Measurements from ENCODE around the gene AIP. TPM values are rescaled to one million over a fixed set of nuclear protein-coding genes. Genes with fewer than 3 reads are reported as not detected.
A peak's percentile ranks its signal among the peaks of the same experiment; 100 is the strongest.

AIP gene
- total and polyA plus RNA-seq, 2 donors (not counting 1 experiment from before 2014, with no cell fraction given): 127 to 205 TPM

- no peak overlapping the region for H3K4me3 ChIP-seq (ENCODE audit: control extremely low read depth in 1 of 5, extremely low read depth in 1 of 5, insufficient read depth in 1 of 5, low read depth in 2 of 5, low read length in 4 of 5)
- peak overlapping the region; percentile 92 for H3K27ac Mint-ChIP-seq
- no peak overlapping the region for H2AFZ ChIP-seq (ENCODE audit: insufficient read depth, low read depth, low read length, poor library complexity, severe bottlenecking)
- CTCF ChIA-PET: interaction anchor here (2.3 kb wide), 1 partner anchor 19 kb away, joined by 7 read pairs; the partner anchor contains the start of gene PTPRCAP
- no peak for ATAC-seq (ENCODE audit: low read depth)
- no peaks in the 10 kb centered on the region for H3K9me3 Mint-ChIP-seq (ENCODE audit: insufficient read depth)
- DNase-seq: no peak
- H3K27me3 Mint-ChIP-seq: no peaks in the 10 kb centered on the region
- peaks cover 48 to 88% of the 10 kb centered on the region in 2 donors for H3K4me1 ChIP-seq (ENCODE audit: control insufficient read depth in 2 of 2, insufficient read depth in 2 of 2, low read length in 2 of 2)
- H3K9me3 ChIP-seq (ENCODE audit: control extremely low read depth in 1 of 3, control insufficient read depth in 2 of 3, insufficient read depth in 1 of 3, low read length in 2 of 3): peaks cover 0 to 3% (median 0%) of the 10 kb centered on the region in 3 donors
- H3K27ac ChIP-seq (ENCODE audit: low read length in 2 of 2): no peak overlapping the region
- H4K20me1 ChIP-seq (ENCODE audit: control insufficient read depth, insufficient read depth, low read length, poor library complexity, severe bottlenecking): no peaks in the 10 kb centered on the region
- POLR2A ChIA-PET: interaction anchor here (1.0 to 6.0 kb wide), 5 partner anchors 9 to 19 kb away, joined by 4 to 98 read pairs (median 7); partner anchors contain the start of gene PTPRCAP
- no peak overlapping the region for H3K4me3 Mint-ChIP-seq
- no peak overlapping the region for H3K4me2 ChIP-seq (replicated peaks; ENCODE audit: low read depth, low read length, poor library complexity, severe bottlenecking)
- peaks cover 61% of the 10 kb centered on the region for H3K79me2 ChIP-seq (ENCODE audit: control insufficient read depth, insufficient read depth, low read length)
- TF ChIP-seq EZH2 (IDR thresholded peaks at IDR 0.05; ENCODE audit: borderline replicate concordance, insufficient read depth, low read depth, low read length, poor library complexity, severe bottlenecking): no peak
- no peak for TF ChIP-seq CTCF (IDR thresholded peaks at IDR 0.05)
- no peak overlapping the region for H3K9ac ChIP-seq (ENCODE audit: low read length)
- peaks cover 44% of the 10 kb centered on the region for H3K4me1 Mint-ChIP-seq
- no peaks in the 10 kb centered on the region for H3K36me3 ChIP-seq (replicated peaks in 1 of 2; ENCODE audit: control extremely low read depth in 1 of 2, control insufficient read depth in 1 of 2, extremely low read depth in 1 of 2, insufficient read depth in 2 of 2, low read length in 1 of 2)
- WGBS (ENCODE audit: insufficient coverage): 96% methylated on average over 22 of the region's 25 CpGs
- no peaks in the 10 kb centered on the region for H3K27me3 ChIP-seq (replicated peaks in 1 of 4; ENCODE audit: control extremely low read depth in 1 of 4, control insufficient read depth in 3 of 4, insufficient read depth in 4 of 4, low read length in 3 of 4)
- intact Hi-C loops (cut with micrococcal nuclease): no loop called here
Observed at GRCh38 chr11:67456068-67456705, 26.6 kb upstream of the AIP start.

GRCh38 chr11:67457453-67457852, 25.4 kb upstream of the AIP start:
- DNase-seq (no peak), ATAC-seq (ENCODE audit: low read depth) (no peak)
- no peaks in the 10 kb centered on the region for H3K36me3 ChIP-seq (replicated peaks in 1 of 2; ENCODE audit: control extremely low read depth in 1 of 2, control insufficient read depth in 1 of 2, extremely low read depth in 1 of 2, insufficient read depth in 2 of 2, low read length in 1 of 2)
- H3K9me3 ChIP-seq (ENCODE audit: control extremely low read depth in 1 of 3, control insufficient read depth in 2 of 3, insufficient read depth in 1 of 3, low read length in 2 of 3): peaks cover 0 to 3% (median 0%) of the 10 kb centered on the region in 3 donors
- H3K4me2 ChIP-seq (replicated peaks; ENCODE audit: low read depth, low read length, poor library complexity, severe bottlenecking): no peak overlapping the region
- intact Hi-C loops (cut with micrococcal nuclease): no loop called here
- no peak overlapping the region for H3K9ac ChIP-seq (ENCODE audit: low read length)
- peaks cover 52% of the 10 kb centered on the region for H3K79me2 ChIP-seq (ENCODE audit: control insufficient read depth, insufficient read depth, low read length)
- 95% methylated on average over 11 of the region's 12 CpGs for WGBS (ENCODE audit: insufficient coverage)
- H2AFZ ChIP-seq (ENCODE audit: insufficient read depth, low read depth, low read length, poor library complexity, severe bottlenecking): no peak overlapping the region
- H3K4me3 ChIP-seq (ENCODE audit: control extremely low read depth in 1 of 5, extremely low read depth in 1 of 5, insufficient read depth in 1 of 5, low read depth in 2 of 5, low read length in 4 of 5): no peak overlapping the region
- H3K4me1 ChIP-seq (ENCODE audit: control insufficient read depth in 2 of 2, insufficient read depth in 2 of 2, low read length in 2 of 2): peaks cover 51 to 86% of the 10 kb centered on the region in 2 donors
- Mint-ChIP-seq H3K27ac (peak overlapping the region; percentile 92), H3K4me3 (peak overlapping the region; percentile 32), H3K4me1 (peaks cover 42% of the 10 kb centered on the region), H3K27me3 (no peaks in the 10 kb centered on the region), H3K9me3 (ENCODE audit: insufficient read depth) (no peaks in the 10 kb centered on the region)
- ChIA-PET CTCF (interaction anchor here (1.4 to 5.2 kb wide), 3 partner anchors 10 to 38 kb away, joined by 4 to 43 read pairs (median 42); partner anchors contain the start of gene PTPRCAP), POLR2A (interaction anchor here (2.6 to 6.0 kb wide), 4 partner anchors 10 to 38 kb away, joined by 10 to 110 read pairs (median 62); partner anchors contain the start of genes CORO1B and PTPRCAP)
- H4K20me1 ChIP-seq (ENCODE audit: control insufficient read depth, insufficient read depth, low read length, poor library complexity, severe bottlenecking): no peaks in the 10 kb centered on the region
- TF ChIP-seq CTCF (IDR thresholded peaks at IDR 0.05): no peak
- no peak for TF ChIP-seq EZH2 (IDR thresholded peaks at IDR 0.05; ENCODE audit: borderline replicate concordance, insufficient read depth, low read depth, low read length, poor library complexity, severe bottlenecking)
- H3K27ac ChIP-seq (ENCODE audit: low read length in 2 of 2): peak overlapping the region in 1 of 2 donors; percentile 24
- H3K27me3 ChIP-seq (replicated peaks in 1 of 4; ENCODE audit: control extremely low read depth in 1 of 4, control insufficient read depth in 3 of 4, insufficient read depth in 4 of 4, low read length in 3 of 4): no peaks in the 10 kb centered on the region
